H1 (cell line): ENCODE results near the gene SHMT1. TPM values are rescaled to one million over a fixed set of nuclear protein-coding genes. Genes with fewer than 3 reads are reported as not detected.

Experiments
- CTCF ChIA-PET: fragments of 300-600 bp; sonication (Branson Sonifier 250); formaldehyde crosslinking; loops from one replicate; lab custom pipeline; 2021; ENCODE audit not compliant: partially characterized antibody; lab: Charles Lee
- POLR2A ChIA-PET: fragments of 300-600 bp; sonication (Branson Sonifier 250); formaldehyde crosslinking; loops from one replicate; lab custom pipeline; 2021; ENCODE audit warnings: inconsistent platforms; ENCODE audit not compliant: partially characterized antibody; lab: Charles Lee
- DNase-seq, 2 experiments: peaks; one replicate each; pipeline versions ENCODE4 v3.0.0 to v3.0.0-alpha.2; 2010 to 2022; ENCODE audit warnings: low spot score in 2 of 2, low read depth in 1 of 2, mixed read lengths in 1 of 2
- FAIRE-seq: peaks from 2 replicates; lab custom pipeline; 2011; peaks lifted over from hg19 to GRCh38; lab: Jason Lieb, UNC
- H2AFZ ChIP-seq: 2 replicates; pipeline ENCODE4 v1.8.1; 2012; ENCODE audit warnings: low read length, inconsistent platforms
- H2AK5ac ChIP-seq: 2 replicates; pipeline ENCODE4 v1.6.1; 2013; ENCODE audit warnings: low read depth, low read length
- H2BK120ac ChIP-seq: replicated peaks from 2 replicates; pipeline ENCODE3; 2013; ENCODE audit warnings: low read depth, low read length, inconsistent platforms
- H2BK12ac ChIP-seq: 2 replicates; pipeline ENCODE4 v1.6.1; 2013; ENCODE audit warnings: low read depth, low read length
- H2BK15ac ChIP-seq: 2 replicates; pipeline ENCODE4 v1.6.1; 2013; ENCODE audit warnings: low read length
- H2BK20ac ChIP-seq: 2 replicates; pipeline ENCODE4 v1.6.1; 2013; ENCODE audit warnings: low read length
- H2BK5ac ChIP-seq: 2 replicates; pipeline ENCODE4 v1.6.1; 2013; ENCODE audit warnings: low read depth, low read length
- H3K14ac ChIP-seq: 2 replicates; pipeline ENCODE4 v1.6.1; 2013; ENCODE audit warnings: inconsistent platforms; ENCODE audit not compliant: insufficient read length
- H3K18ac ChIP-seq: 2 replicates; pipeline ENCODE4 v1.6.1; 2013; ENCODE audit warnings: low read length; ENCODE audit errors: extremely low read depth
- H3K23ac ChIP-seq: 2 replicates; pipeline ENCODE4 v1.6.1; 2013; ENCODE audit warnings: inconsistent platforms; ENCODE audit not compliant: insufficient read length
- H3K23me2 ChIP-seq: 2 replicates; pipeline ENCODE4 v1.6.1; 2013; ENCODE audit warnings: low read depth, low read length
- H3K27ac ChIP-seq: 2 replicates; pipeline ENCODE4 v1.6.1; 2011; ENCODE audit warnings: low read depth, low read length, inconsistent platforms
- H3K27me3 ChIP-seq, 4 experiments: replicated peaks in 1 of 4; 1 replicate in 1 of 4; 2 replicates in 3 of 4; pipeline versions ENCODE4 v1.6.1 to v1.8.1; 2011 to 2013; ENCODE audit warnings: low read length in 3 of 4, mild to moderate bottlenecking in 3 of 4, inconsistent platforms in 2 of 4, mixed read lengths in 2 of 4, moderate library complexity in 1 of 4; ENCODE audit not compliant: control insufficient read depth in 3 of 4, insufficient read depth in 3 of 4; ENCODE audit errors: extremely low read depth in 1 of 4
- H3K36me3 ChIP-seq, 4 experiments: 2 replicates each; pipeline versions ENCODE4 v1.6.1 to v1.8.1; 2011 to 2013; ENCODE audit warnings: mild to moderate bottlenecking in 4 of 4, low read length in 3 of 4, moderate library complexity in 2 of 4, control low read depth in 1 of 4, inconsistent platforms in 1 of 4; ENCODE audit not compliant: insufficient read depth in 4 of 4, control insufficient read depth in 2 of 4
- H3K4ac ChIP-seq: replicated peaks from 2 replicates; pipeline ENCODE3; 2013; ENCODE audit warnings: low read length, low read depth, mixed read lengths, inconsistent platforms; ENCODE audit not compliant: insufficient read length
- H3K4me1 ChIP-seq, 4 experiments: replicated peaks in 1 of 4; 1 replicate in 1 of 4; 2 replicates in 3 of 4; pipeline versions ENCODE4 v1.6.1 to v1.8.1; 2011 to 2013; ENCODE audit warnings: low read length in 3 of 4, inconsistent platforms in 2 of 4, mixed read lengths in 1 of 4; ENCODE audit not compliant: insufficient read depth in 4 of 4, control insufficient read depth in 3 of 4
- H3K4me2 ChIP-seq, 2 experiments: 2 replicates each; pipeline versions ENCODE4 v1.6.1 to v1.8.1; 2011 to 2013; ENCODE audit warnings: low read depth in 2 of 2, low read length in 2 of 2, control low read depth in 1 of 2, inconsistent platforms in 1 of 2, mild to moderate bottlenecking in 1 of 2; ENCODE audit not compliant: insufficient read depth in 1 of 2
- H3K4me3 ChIP-seq, 4 experiments: fragments of 200-600, 300-600 bp in 1 of 4; sonication (generic), shearing (Covaris generic), sonication (Bioruptor Twin) in 1 of 4; 2 replicates each; pipeline versions ENCODE4 v1.5.1 to v1.8.1; 2011 to 2016; ENCODE audit warnings: low read length in 4 of 4, low read depth in 3 of 4, control low read depth in 2 of 4, inconsistent platforms in 2 of 4, mild to moderate bottlenecking in 2 of 4, mixed read lengths in 1 of 4, moderate library complexity in 1 of 4; ENCODE audit not compliant: insufficient read depth in 2 of 4; ENCODE audit errors: extremely low read depth in 1 of 4
- H3K56ac ChIP-seq: replicated peaks from 2 replicates; pipeline ENCODE3; 2013; ENCODE audit warnings: low read depth, mild to moderate bottlenecking, mixed read lengths, low read length, inconsistent platforms; ENCODE audit not compliant: insufficient read length
- H3K79me1 ChIP-seq: 2 replicates; pipeline ENCODE4 v1.6.1; 2013; ENCODE audit warnings: low read depth, low read length, control low read depth
- H3K79me2 ChIP-seq, 2 experiments: 2 replicates each; pipeline versions ENCODE4 v1.6.1 to v1.8.1; 2012 to 2013; ENCODE audit warnings: low read length in 2 of 2, mild to moderate bottlenecking in 2 of 2, inconsistent platforms in 1 of 2; ENCODE audit not compliant: insufficient read depth in 2 of 2, control insufficient read depth in 1 of 2
- H3K9ac ChIP-seq, 4 experiments: replicated peaks in 1 of 4; 1 replicate in 1 of 4; 2 replicates in 3 of 4; pipeline versions ENCODE4 v1.6.1 to v1.8.1; 2011 to 2013; ENCODE audit warnings: low read depth in 3 of 4, low read length in 3 of 4, control low read depth in 2 of 4, mild to moderate bottlenecking in 2 of 4, moderate library complexity in 2 of 4, inconsistent platforms in 1 of 4; ENCODE audit errors: extremely low read depth in 1 of 4
- H3K9me3 ChIP-seq, 2 experiments: 2 replicates each; pipeline versions ENCODE4 v1.6.1 to v1.8.1; 2012 to 2013; ENCODE audit warnings: mild to moderate bottlenecking in 2 of 2, moderate library complexity in 2 of 2, control low read depth in 1 of 2, inconsistent platforms in 1 of 2, low read depth in 1 of 2, low read length in 1 of 2, mixed read lengths in 1 of 2; ENCODE audit not compliant: insufficient read depth in 2 of 2
- H4K20me1 ChIP-seq, 2 experiments: replicated peaks in 1 of 2; 2 replicates each; pipeline versions ENCODE3 to v1.8.1; 2011 to 2013; ENCODE audit warnings: inconsistent platforms in 2 of 2, low read length in 2 of 2, mild to moderate bottlenecking in 1 of 2; ENCODE audit not compliant: insufficient read depth in 2 of 2, control insufficient read depth in 1 of 2
- H4K5ac ChIP-seq: 2 replicates; pipeline ENCODE4 v1.6.1; 2013; ENCODE audit warnings: low read length, low read depth, mixed read lengths, inconsistent platforms; ENCODE audit not compliant: insufficient read length
- H4K8ac ChIP-seq: 2 replicates; pipeline ENCODE4 v1.8.0; 2013; ENCODE audit warnings: mild to moderate bottlenecking, moderate library complexity, low read length, inconsistent platforms; ENCODE audit not compliant: insufficient read depth; ENCODE audit errors: extremely low read depth
- H4K91ac ChIP-seq: replicated peaks from 2 replicates; pipeline ENCODE3; 2013; ENCODE audit warnings: low read length, mixed read lengths, inconsistent platforms; ENCODE audit not compliant: insufficient read length
- GTF2F1 ChIP-seq: IDR thresholded peaks from 2 replicates; pipeline ENCODE4 v1.6.1; 2012; ENCODE audit warnings: low read depth, low read length, improper control_type of control experiment, borderline replicate concordance
- HDAC2 ChIP-seq, 2 experiments: fragments of 300-600 bp in 1 of 2; sonication (generic) in 1 of 2; IDR thresholded peaks; 2 replicates each; pipeline ENCODE4 v1.6.1; 2011 to 2012; ENCODE audit warnings: low read depth in 2 of 2, low read length in 2 of 2, mild to moderate bottlenecking in 2 of 2, moderate library complexity in 2 of 2, borderline replicate concordance in 1 of 2, inconsistent platforms in 1 of 2
- KDM4A ChIP-seq: IDR thresholded peaks from one replicate; pipeline ENCODE4 v1.7.1; 2012; ENCODE audit warnings: low read depth, mild to moderate bottlenecking, moderate library complexity, low read length, inconsistent platforms; ENCODE audit not compliant: severe bottlenecking
- KDM5A ChIP-seq: fragments of 200-600 bp; IDR thresholded peaks from 2 replicates; pipeline ENCODE4 v1.7.1; 2012; ENCODE audit warnings: mild to moderate bottlenecking, low read length, inconsistent platforms, mixed read lengths
- NRF1 ChIP-seq: IDR thresholded peaks from 2 replicates; pipeline ENCODE4 v1.6.1; 2011; ENCODE audit warnings: mild to moderate bottlenecking, low read depth, low read length, improper control_type of control experiment
- POLR2A ChIP-seq, 2 experiments: IDR thresholded peaks; 1 replicate in 1 of 2; 2 replicates in 1 of 2; pipeline ENCODE4 v1.6.1; 2011; ENCODE audit warnings: low read depth in 2 of 2, low read length in 2 of 2, mild to moderate bottlenecking in 2 of 2; ENCODE audit errors: control extremely low read depth in 1 of 2
- RNF2 ChIP-seq: fragments of 200-900, 300-1000 bp; sonication (generic); IDR thresholded peaks from 2 replicates; pipeline ENCODE4 v1.7.1; 2016; ENCODE audit warnings: borderline replicate concordance, low read depth, mild to moderate bottlenecking, antibody characterized with exemption, low read length; ENCODE audit not compliant: poor library complexity, severe bottlenecking; ENCODE audit errors: missing control alignments
- SAP30 ChIP-seq: fragments of 300-600 bp; sonication (generic); IDR thresholded peaks from 2 replicates; pipeline ENCODE4 v1.7.1; 2012; ENCODE audit warnings: low read length, moderate library complexity, mild to moderate bottlenecking, inconsistent platforms; ENCODE audit not compliant: insufficient read depth, insufficient replicate concordance
- SIN3A ChIP-seq, 2 experiments: IDR thresholded peaks in 1 of 2; conservative IDR thresholded peaks in 1 of 2; 2 replicates each; pipeline ENCODE4 v1.6.1; 2011 to 2012; ENCODE audit warnings: low read length in 2 of 2, improper control_type of control experiment in 1 of 2, low read depth in 1 of 2, mild to moderate bottlenecking in 1 of 2
- WGBS, 2 experiments: shearing (Covaris generic) in 1 of 2; methylation state at CpG; one replicate each; pipeline versions ENCODE4 v1.1.6 to v1.1.7; 2013 to 2015; ENCODE audit warnings: low lambda C conversion rate in 2 of 2, mixed read lengths in 2 of 2, inconsistent platforms in 1 of 2, low coverage in 1 of 2, missing lambda C conversion rate in 1 of 2; ENCODE audit not compliant: insufficient replicate concordance in 2 of 2, insufficient coverage in 1 of 2, insufficient read length in 1 of 2; ENCODE audit errors: extremely low coverage in 1 of 2, missing lambda C conversion rate in 1 of 2; 5-methylcytosine and 5-hydroxymethylcytosine counted together
- polyA plus RNA-seq, 7 experiments: library from polyadenylated mRNA; depleted of rRNA in 3 of 7; stranded (reverse) in 5 of 7; unstranded in 2 of 7; fragments of >200 nt in 5 of 7; fragments of 200-250 nt in 2 of 7; gene quantifications; 1 replicate in 5 of 7; 2 replicates in 1 of 7; 4 replicates in 1 of 7; pipeline versions ENCODE4 v1.2.1 to v1.2.3, GENCODE V29; 2011 to 2013; ENCODE audit warnings: missing spikeins in 2 of 7, mixed read lengths in 2 of 7
- total RNA-seq: library from RNA; stranded (reverse); fragmentation: NEBNext Ultra II Directional; extraction: Animal tissue kit (Norgen Biotek cat#: 25700); gene quantifications from 2 replicates; pipeline ENCODE4 v1.2.1, GENCODE V29; 2021

Gene SHMT1
- total and polyA plus RNA-seq, 2 of the 8 experiments (the other 6 are each of a cell fraction or from before 2014, with no cell fraction given), result 30.7 to 39.3 TPM

GRCh38 chr17:18314059-18314730, 49.2 kb downstream of the SHMT1 start:
- POLR2A ChIA-PET, result interaction anchor here (0.6 to 2.7 kb wide), 15 partner anchors 9 to 131 kb away, joined by 3 to 15 read pairs (median 5); partner anchors contain the start of genes ALKBH5, LLGL1 and SHMT1
- peak; percentile 3 to 34; a peak in 1 of 3 replicates for TF ChIP-seq POLR2A (IDR thresholded peaks at IDR 0.05; ENCODE audit: control extremely low read depth in 1 of 2, low read depth in 2 of 2, low read length in 2 of 2)
- TF ChIP-seq NRF1, result no peak
- TF ChIP-seq KDM5A, result 0 out of 2 replicates have a peak, but pooled peaks have one; percentile 10
- peak; percentile 62 to 75; a peak in 1 of 4 replicates for TF ChIP-seq SIN3A (conservative IDR thresholded peaks at IDR 0.05 in 1 of 2, IDR thresholded peaks at IDR 0.05 in 1 of 2; ENCODE audit: low read depth in 1 of 2, low read length in 2 of 2)
- TF ChIP-seq RNF2, result no peak
- TF ChIP-seq HDAC2 (IDR thresholded peaks at IDR 0.05; ENCODE audit: borderline replicate concordance in 1 of 2, low read depth in 2 of 2, low read length in 2 of 2), result peak; percentile 15 to 25; a peak in 1 of 4 replicates
- peak; percentile 41 for TF ChIP-seq SAP30
- TF ChIP-seq GTF2F1, result no peak
- peak; percentile 79 for TF ChIP-seq KDM4A

More at GRCh38 chr17:18314059-18314730, 49.2 kb downstream of the SHMT1 start:
- peak overlapping the region; percentile 83 to 92 (median 86) for H3K4me3 ChIP-seq
- peak overlapping the region; percentile 52 for H4K91ac ChIP-seq
- no peak for DNase-seq
- peak overlapping the region; percentile 81 to 91 (median 86) for H3K9ac ChIP-seq
- peak overlapping the region; percentile 94 for H2BK5ac ChIP-seq
- H2BK120ac ChIP-seq, result no peak overlapping the region
- CTCF ChIA-PET, result interaction anchor here (0.6 to 0.8 kb wide), 2 partner anchors 67 to 97 kb away, joined by 3 read pairs; no protein-coding TSS in a partner anchor
- H3K27ac ChIP-seq, result peak overlapping the region; percentile 84
- H4K5ac ChIP-seq, result peak overlapping the region; percentile 61
- H3K23ac ChIP-seq, result peak overlapping the region; percentile 19
- no peak for FAIRE-seq
- H2BK20ac ChIP-seq, result no peak overlapping the region
- peak overlapping the region; percentile 5; the same call in 1 of the 2 replicates for H2AK5ac ChIP-seq
- H3K79me1 ChIP-seq, result peaks cover 24% of the 10 kb centered on the region
- H2AFZ ChIP-seq, result no peak overlapping the region
- H3K4me2 ChIP-seq, result peak overlapping the region; percentile 96 to 100
- H3K18ac ChIP-seq, result peak overlapping the region; percentile 52; the same call in 1 of the 2 replicates
- no peak overlapping the region for H3K14ac ChIP-seq
- no peak overlapping the region for H2BK15ac ChIP-seq
- peak overlapping the region; percentile 56 for H3K56ac ChIP-seq
- no peaks in the 10 kb centered on the region for H3K27me3 ChIP-seq
- 4% methylated on average over 34 of the region's 39 CpGs; no CpG with 5 or more reads in 1 of the 2 experiments for WGBS, 2 experiments
- H2BK12ac ChIP-seq, result no peak overlapping the region
- peaks cover 7% of the 10 kb centered on the region for H3K23me2 ChIP-seq
- H4K8ac ChIP-seq, result peak overlapping the region; percentile 92
- H3K4me1 ChIP-seq, result peaks cover 0 to 12% (median 4%) of the 10 kb centered on the region in 4 experiments; a peak in 5 of 7 replicates
- H3K9me3 ChIP-seq, result no peaks in the 10 kb centered on the region
- H3K79me2 ChIP-seq, result peaks cover 30 to 77% of the 10 kb centered on the region in 2 experiments
- H3K36me3 ChIP-seq, result peaks cover 0 to 28% (median 12%) of the 10 kb centered on the region in 4 experiments; a peak in 4 of 8 replicates
- no peak overlapping the region for H3K4ac ChIP-seq
- peaks cover 16 to 20% of the 10 kb centered on the region in 2 experiments for H4K20me1 ChIP-seq
